Measurements from ENCODE around the gene CCNA2.

DNA sequence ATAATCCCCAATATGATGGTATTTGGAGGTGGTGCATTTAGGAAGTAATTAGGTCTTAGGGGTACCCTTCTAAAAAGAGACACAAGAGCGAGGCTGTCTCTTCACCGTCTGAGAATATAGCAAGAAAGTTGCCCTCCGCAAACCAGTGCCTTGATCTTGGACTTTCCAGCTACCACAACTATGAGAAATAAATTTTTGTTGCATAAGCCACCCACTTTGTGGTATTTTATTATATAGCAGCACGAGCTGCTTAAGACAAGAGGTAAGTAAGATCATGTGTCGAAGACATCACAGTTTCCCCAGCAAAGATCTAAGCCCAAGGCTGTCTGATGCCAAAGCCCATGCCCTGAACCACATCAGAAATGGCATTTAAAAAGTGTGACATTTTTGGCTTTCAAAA is 32.2 kb downstream of the CCNA2 start:
- TF ChIP-seq ZNF274 (IDR thresholded peaks at IDR 0.05; ENCODE audit: low read depth, low read length) (no peak), SUZ12 (IDR thresholded peaks at IDR 0.05; ENCODE audit: extremely low read depth, insufficient read depth, insufficient read length) (no peak)
